ENCODE data around the gene OXGR1. TPM values are rescaled to one million over a fixed set of nuclear protein-coding genes. Genes with fewer than 3 reads are reported as not detected.
A peak's percentile ranks its signal among the peaks of the same experiment; 100 is the strongest.
"Not testable (repeated sequence)": the region's sequence is repeated elsewhere in the genome, so short reads cannot be mapped to it uniquely, and the experiment has no call there.

OXGR1 gene
- polyA plus RNA-seq, 1 donor (not counting 4 experiments of a cell fraction or from before 2014, with no cell fraction given) = not detected

DNA sequence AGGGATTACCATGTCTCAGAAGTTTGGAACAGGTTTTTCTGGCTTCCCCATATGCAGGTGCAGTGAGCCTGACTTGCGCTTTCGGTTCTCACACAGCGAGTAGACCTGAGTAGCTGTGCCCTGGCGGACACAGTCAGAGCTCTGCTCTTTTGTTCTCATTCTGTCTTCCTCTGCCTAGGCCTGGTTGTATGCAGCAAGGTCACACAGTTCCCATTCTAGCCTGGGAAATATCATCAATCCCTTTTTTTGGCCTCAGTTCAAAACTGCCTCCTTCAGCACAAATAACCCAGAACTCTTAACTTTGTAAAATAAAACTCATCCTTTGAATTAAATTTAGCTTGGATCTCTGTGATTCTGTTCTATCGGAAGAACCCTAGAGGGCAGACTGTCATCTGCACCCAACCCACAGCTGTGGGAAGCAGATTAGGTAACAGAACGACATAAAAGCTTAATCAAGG lies 10.2 kb downstream of the OXGR1 start:
- TF ChIP-seq EZH2 (IDR thresholded peaks at IDR 0.05; ENCODE audit: low read length) = no peak
- peak in 1 of 3 experiments; percentile 12 for TF ChIP-seq CTCF (optimal IDR thresholded peaks at IDR 0.05 in 1 of 3, IDR thresholded peaks at IDR 0.05 in 1 of 3, conservative IDR thresholded peaks at IDR 0.05 in 1 of 3; ENCODE audit: extremely low read depth in 1 of 3, insufficient read depth in 2 of 3, low read length in 3 of 3)
- FAIRE-seq = no peak
- Histone ChIP-seq H3K79me2 (ENCODE audit: control insufficient read depth, insufficient read depth, low read length) (no peaks in the 10 kb centered on the region), H3K27ac (ENCODE audit: control insufficient read depth, insufficient read depth, low read length) (no peak overlapping the region), H3K4me3 (ENCODE audit: control insufficient read depth in 2 of 3, extremely low read depth in 1 of 3, insufficient read depth in 2 of 3, low read depth in 1 of 3, low read length in 3 of 3) (no peak overlapping the region), H2AFZ (ENCODE audit: control insufficient read depth, low read length) (no peak overlapping the region), H4K20me1 (ENCODE audit: control insufficient read depth, extremely low read depth, insufficient read depth, low read length) (no peaks in the 10 kb centered on the region), H3K4me1 (ENCODE audit: control insufficient read depth, extremely low read depth, insufficient read depth, low read length) (no peaks in the 10 kb centered on the region), H3K9ac (ENCODE audit: control insufficient read depth, extremely low read depth, insufficient read depth, low read length) (no peak overlapping the region), H3K27me3 (ENCODE audit: control insufficient read depth, extremely low read depth, insufficient read depth, low read length) (no peaks in the 10 kb centered on the region), H3K4me2 (ENCODE audit: control insufficient read depth, extremely low read depth, insufficient read depth, low read depth, low read length) (peak overlapping the region; percentile 50), H3K9me3 (ENCODE audit: control insufficient read depth, low read depth, low read length) (no peaks in the 10 kb centered on the region), H3K9me1 (ENCODE audit: control insufficient read depth, extremely low read depth, insufficient read depth, low read length) (no peaks in the 10 kb centered on the region), H3K36me3 (ENCODE audit: control insufficient read depth in 2 of 2, extremely low read depth in 1 of 2, insufficient read depth in 2 of 2, low read length in 2 of 2) (no peaks in the 10 kb centered on the region)
- DNase-seq (ENCODE audit: low read depth, low spot score) = no peak
- dilution Hi-C loops (cut with MboI; ENCODE audit: extremely low pct_ligation_motif_present, low sequenced_read_pairs) = no loop called here

GRCh38 chr13:96982672-96983071 lies 11.6 kb downstream of the OXGR1 start:
- no peak overlapping the region for H3K4me3 ChIP-seq (ENCODE audit: control insufficient read depth in 2 of 3, extremely low read depth in 1 of 3, insufficient read depth in 2 of 3, low read depth in 1 of 3, low read length in 3 of 3)
- H2AFZ ChIP-seq (ENCODE audit: control insufficient read depth, low read length) = no peak overlapping the region
- no peak overlapping the region for H3K4me2 ChIP-seq (ENCODE audit: control insufficient read depth, extremely low read depth, insufficient read depth, low read depth, low read length)
- no peak overlapping the region for H3K9ac ChIP-seq (ENCODE audit: control insufficient read depth, extremely low read depth, insufficient read depth, low read length)
- no peaks in the 10 kb centered on the region for H3K4me1 ChIP-seq (ENCODE audit: control insufficient read depth, extremely low read depth, insufficient read depth, low read length)
- H3K27ac ChIP-seq (ENCODE audit: control insufficient read depth, insufficient read depth, low read length) = no peak overlapping the region
- H4K20me1 ChIP-seq (ENCODE audit: control insufficient read depth, extremely low read depth, insufficient read depth, low read length) = no peaks in the 10 kb centered on the region
- no peaks in the 10 kb centered on the region for H3K9me1 ChIP-seq (ENCODE audit: control insufficient read depth, extremely low read depth, insufficient read depth, low read length)
- H3K79me2 ChIP-seq (ENCODE audit: control insufficient read depth, insufficient read depth, low read length) = no peaks in the 10 kb centered on the region
- H3K27me3 ChIP-seq (ENCODE audit: control insufficient read depth, extremely low read depth, insufficient read depth, low read length) = no peaks in the 10 kb centered on the region
- FAIRE-seq (no peak), DNase-seq (ENCODE audit: low read depth, low spot score) (no peak)
- TF ChIP-seq EZH2 (IDR thresholded peaks at IDR 0.05; ENCODE audit: low read length) = no peak
- TF ChIP-seq CTCF (optimal IDR thresholded peaks at IDR 0.05 in 1 of 3, IDR thresholded peaks at IDR 0.05 in 1 of 3, conservative IDR thresholded peaks at IDR 0.05 in 1 of 3; ENCODE audit: extremely low read depth in 1 of 3, insufficient read depth in 2 of 3, low read length in 3 of 3) = no peak
- no peaks in the 10 kb centered on the region for H3K36me3 ChIP-seq (ENCODE audit: control insufficient read depth in 2 of 2, extremely low read depth in 1 of 2, insufficient read depth in 2 of 2, low read length in 2 of 2)
- H3K9me3 ChIP-seq (ENCODE audit: control insufficient read depth, low read depth, low read length) = no peaks in the 10 kb centered on the region
- dilution Hi-C loops (cut with MboI; ENCODE audit: extremely low pct_ligation_motif_present, low sequenced_read_pairs) = no loop called here

DNA sequence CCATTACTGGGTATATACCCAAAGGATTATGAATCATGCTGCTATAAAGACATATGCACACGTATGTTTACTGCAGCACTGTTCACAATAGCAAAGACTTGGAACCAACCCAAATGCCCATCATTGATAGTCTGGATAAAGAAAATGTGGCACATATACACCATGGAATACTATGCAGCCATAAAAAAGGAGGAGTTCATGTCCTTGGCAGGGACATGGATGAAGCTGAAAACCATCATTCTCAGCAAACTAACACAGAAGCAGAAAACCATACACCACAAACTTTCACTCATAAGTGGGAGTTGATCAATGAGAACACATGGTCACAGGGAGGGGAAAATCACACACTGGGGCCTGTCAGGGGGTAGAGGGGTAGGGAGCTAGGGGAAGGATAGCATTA lies 14.4 kb downstream of the OXGR1 start:
- H3K9me1 ChIP-seq (ENCODE audit: control insufficient read depth, extremely low read depth, insufficient read depth, low read length); H3K27me3 ChIP-seq (ENCODE audit: control insufficient read depth, extremely low read depth, insufficient read depth, low read length); H4K20me1 ChIP-seq (ENCODE audit: control insufficient read depth, extremely low read depth, insufficient read depth, low read length); FAIRE-seq; H3K4me1 ChIP-seq (ENCODE audit: control insufficient read depth, extremely low read depth, insufficient read depth, low read length); dilution Hi-C loops (cut with MboI; ENCODE audit: extremely low pct_ligation_motif_present, low sequenced_read_pairs); H3K4me3 ChIP-seq (ENCODE audit: control insufficient read depth in 2 of 3, extremely low read depth in 1 of 3, insufficient read depth in 2 of 3, low read depth in 1 of 3, low read length in 3 of 3); H2AFZ ChIP-seq (ENCODE audit: control insufficient read depth, low read length); H3K9ac ChIP-seq (ENCODE audit: control insufficient read depth, extremely low read depth, insufficient read depth, low read length); DNase-seq (ENCODE audit: low read depth, low spot score); H3K36me3 ChIP-seq (ENCODE audit: control insufficient read depth in 2 of 2, extremely low read depth in 1 of 2, insufficient read depth in 2 of 2, low read length in 2 of 2); H3K79me2 ChIP-seq (ENCODE audit: control insufficient read depth, insufficient read depth, low read length); H3K27ac ChIP-seq (ENCODE audit: control insufficient read depth, insufficient read depth, low read length); H3K9me3 ChIP-seq (ENCODE audit: control insufficient read depth, low read depth, low read length); H3K4me2 ChIP-seq (ENCODE audit: control insufficient read depth, extremely low read depth, insufficient read depth, low read depth, low read length): not testable (repeated sequence)

All from keratinocyte (primary cell).